Mesendoderm (in vitro differentiated cells): ENCODE results near the gene UFD1.

ENCODE experiments used
- DNase-seq: peaks from one replicate; pipeline ENCODE4 v3.0.0; 2013
- H2AK5ac ChIP-seq: 2 replicates; pipeline ENCODE4 v1.6.1; 2013; ENCODE audit warnings: low read length, inconsistent platforms
- H2BK120ac ChIP-seq: 2 replicates; pipeline ENCODE4 v1.6.1; 2013; ENCODE audit warnings: low read depth, mild to moderate bottlenecking, low read length, moderate library complexity, mixed read lengths
- H2BK15ac ChIP-seq: replicated peaks from 2 replicates; pipeline ENCODE4 v1.6.1; 2013; ENCODE audit warnings: low read depth, mild to moderate bottlenecking, moderate library complexity
- H2BK5ac ChIP-seq: 2 replicates; pipeline ENCODE4 v1.6.1; 2013; ENCODE audit warnings: low read length, inconsistent platforms
- H3K18ac ChIP-seq: 2 replicates; pipeline ENCODE4 v1.6.1; 2013; ENCODE audit warnings: mild to moderate bottlenecking, low read length, mixed read lengths
- H3K23ac ChIP-seq: one replicate; pipeline ENCODE4 v1.6.1; 2013; ENCODE audit warnings: low read length
- H3K27ac ChIP-seq: 2 replicates; pipeline ENCODE4 v1.5.1; 2013; ENCODE audit warnings: low read depth, mild to moderate bottlenecking, inconsistent platforms, low read length, moderate library complexity
- H3K27me3 ChIP-seq: 2 replicates; pipeline ENCODE4 v1.6.1; 2013; ENCODE audit warnings: low read length, control low read depth, mild to moderate bottlenecking, inconsistent platforms; ENCODE audit not compliant: insufficient read depth, poor library complexity
- H3K36me3 ChIP-seq: 2 replicates; pipeline ENCODE4 v1.6.1; 2013; ENCODE audit warnings: low read length, inconsistent platforms; ENCODE audit not compliant: control insufficient read depth, insufficient read depth
- H3K4ac ChIP-seq: one replicate; pipeline ENCODE4 v1.6.1; 2013; ENCODE audit warnings: low read depth, mild to moderate bottlenecking, low read length, moderate library complexity
- H3K4me1 ChIP-seq: 2 replicates; pipeline ENCODE4 v1.6.1; 2013; ENCODE audit warnings: low read depth, low read length, inconsistent platforms; ENCODE audit not compliant: control insufficient read depth
- H3K4me2 ChIP-seq: 2 replicates; pipeline ENCODE4 v1.6.1; 2013; ENCODE audit warnings: low read length
- H3K4me3 ChIP-seq: 2 replicates; pipeline ENCODE4 v1.5.1; 2013; ENCODE audit warnings: mild to moderate bottlenecking, low read length
- H3K56ac ChIP-seq: one replicate; pipeline ENCODE4 v1.6.1; 2013; ENCODE audit warnings: low read length
- H3K79me1 ChIP-seq: 2 replicates; pipeline ENCODE4 v1.6.1; 2013; ENCODE audit warnings: low read length, inconsistent platforms
- H3K79me2 ChIP-seq: 2 replicates; pipeline ENCODE4 v1.6.1; 2013; ENCODE audit warnings: mild to moderate bottlenecking, low read length; ENCODE audit not compliant: control insufficient read depth, insufficient read depth
- H3K9ac ChIP-seq: 2 replicates; pipeline ENCODE4 v1.6.1; 2013; ENCODE audit warnings: low read length, inconsistent platforms
- H4K5ac ChIP-seq: one replicate; pipeline ENCODE4 v1.6.1; 2013; ENCODE audit warnings: low read length
- H4K8ac ChIP-seq: one replicate; pipeline ENCODE4 v1.6.1; 2013; ENCODE audit warnings: low read depth, mild to moderate bottlenecking, control low read depth, low read length, moderate library complexity
- WGBS: extraction: QIAGEN DNeasy Blood & Tissue Kit; methylation state at CpG from one replicate; pipeline ENCODE4 v1.1.7; 2013; ENCODE audit warnings: low lambda C conversion rate, missing lambda C conversion rate; ENCODE audit not compliant: insufficient coverage; ENCODE audit errors: extremely low coverage; 5-methylcytosine and 5-hydroxymethylcytosine counted together

The UFD1 gene

DNA sequence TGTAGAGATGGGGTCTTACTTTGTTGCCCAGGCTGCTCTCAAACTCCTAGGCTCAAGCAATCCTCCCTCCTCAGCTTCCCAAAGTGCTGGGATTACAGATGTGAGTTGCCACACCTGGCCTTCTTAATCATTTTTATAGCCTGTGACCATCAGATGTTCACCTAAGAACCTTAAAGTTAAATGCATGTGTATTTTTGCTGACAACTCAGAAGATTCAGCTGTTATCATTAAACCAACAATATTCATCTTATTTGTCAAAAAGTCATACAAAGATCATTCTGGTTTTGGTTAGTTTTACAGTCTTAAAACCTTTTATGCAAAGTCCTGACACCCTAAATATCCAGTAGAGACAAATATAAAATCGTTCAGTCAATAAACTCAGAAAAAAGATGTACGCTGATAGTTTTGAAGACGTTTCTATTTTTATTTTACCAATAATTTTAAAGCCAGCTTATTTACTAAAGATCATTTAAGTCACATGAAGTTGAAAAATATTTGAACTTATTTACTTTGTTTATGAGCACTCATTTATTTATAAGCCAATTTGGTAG, 23.0 kb upstream of the UFD1 start:
- Histone ChIP-seq H3K4me1 (no peaks in the 10 kb centered on the region), H3K23ac (no peak overlapping the region), H3K56ac (no peak overlapping the region), H3K27me3 (no peaks in the 10 kb centered on the region), H4K5ac (no peak overlapping the region), H4K8ac (no peak overlapping the region), H3K27ac (no peak overlapping the region), H3K4ac (no peak overlapping the region), H2BK15ac (no peak overlapping the region), H3K18ac (no peak overlapping the region), H3K9ac (no peak overlapping the region), H2AK5ac (no peak overlapping the region), H2BK120ac (no peak overlapping the region), H3K79me1 (no peaks in the 10 kb centered on the region), H3K79me2 (no peaks in the 10 kb centered on the region), H3K36me3 (no peaks in the 10 kb centered on the region), H3K4me2 (no peak overlapping the region), H3K4me3 (no peak overlapping the region), H2BK5ac (no peak overlapping the region)
- DNase-seq = no peak
- no CpG with 5 or more reads among the region's 3 CpGs for WGBS

GRCh38 chr22:19499880-19500242, 20.9 kb upstream of the UFD1 start:
- Histone ChIP-seq H3K9ac (no peak overlapping the region), H2BK15ac (no peak overlapping the region), H2BK120ac (no peak overlapping the region), H3K27me3 (no peaks in the 10 kb centered on the region), H3K27ac (no peak overlapping the region), H2BK5ac (no peak overlapping the region), H3K4me1 (no peaks in the 10 kb centered on the region), H3K36me3 (no peaks in the 10 kb centered on the region), H4K8ac (no peak overlapping the region), H2AK5ac (no peak overlapping the region), H3K79me1 (no peaks in the 10 kb centered on the region), H3K4me3 (no peak overlapping the region), H3K18ac (no peak overlapping the region), H3K4ac (no peak overlapping the region), H3K4me2 (no peak overlapping the region), H3K79me2 (no peaks in the 10 kb centered on the region), H3K23ac (no peak overlapping the region), H4K5ac (no peak overlapping the region), H3K56ac (no peak overlapping the region)
- WGBS = no CpG with 5 or more reads among the region's 4 CpGs
- no peak for DNase-seq

DNA sequence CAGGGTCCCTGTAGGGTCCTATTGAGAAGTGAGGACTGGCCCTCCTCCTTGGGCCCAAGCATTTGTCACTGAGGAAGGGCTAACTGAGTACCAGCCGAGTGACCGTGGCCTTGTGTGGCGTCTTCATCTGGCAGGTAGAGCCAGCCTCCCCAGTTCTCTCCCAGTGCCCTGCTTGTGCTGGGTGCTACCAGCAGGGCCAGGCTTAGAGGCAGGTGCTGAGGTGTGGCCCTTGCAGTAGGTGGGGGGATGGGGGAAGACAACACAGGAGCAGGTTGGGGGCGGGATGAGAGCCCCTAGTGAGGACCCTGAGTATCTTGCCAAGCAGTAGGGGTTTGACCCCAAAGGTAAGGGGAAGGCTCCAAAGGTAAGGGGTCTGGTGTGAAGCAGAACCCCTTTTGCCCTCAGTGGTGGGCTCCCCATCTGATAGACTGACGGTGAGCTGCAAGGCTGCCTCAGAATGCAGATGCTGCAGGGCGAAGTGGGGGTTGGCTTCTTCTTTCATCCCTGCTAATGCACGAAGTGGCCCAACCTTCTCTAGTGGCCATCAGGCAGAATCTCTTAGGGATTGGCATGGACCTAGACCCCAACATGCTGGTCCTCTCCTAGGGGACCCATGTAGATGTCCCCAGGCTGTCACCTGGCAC, 20.4 kb upstream of the UFD1 start:
- H3K23ac ChIP-seq = no peak overlapping the region
- WGBS = no CpG with 5 or more reads among the region's 7 CpGs

GRCh38 chr22:19498866-19499190, 19.8 kb upstream of the UFD1 start:
- Histone ChIP-seq H3K23ac (no peak overlapping the region), H2BK5ac (no peak overlapping the region), H3K4me3 (no peak overlapping the region), H3K27me3 (no peaks in the 10 kb centered on the region), H3K79me2 (no peaks in the 10 kb centered on the region), H3K36me3 (no peaks in the 10 kb centered on the region), H3K9ac (no peak overlapping the region), H3K27ac (no peak overlapping the region), H3K79me1 (no peaks in the 10 kb centered on the region), H2BK120ac (no peak overlapping the region), H4K5ac (no peak overlapping the region), H4K8ac (no peak overlapping the region), H3K56ac (no peak overlapping the region), H3K18ac (no peak overlapping the region), H2AK5ac (no peak overlapping the region), H3K4me1 (no peaks in the 10 kb centered on the region), H2BK15ac (no peak overlapping the region), H3K4ac (no peak overlapping the region), H3K4me2 (no peak overlapping the region)
- no peak for DNase-seq
- WGBS = no CpG with 5 or more reads among the region's 3 CpGs

More for the DNA sequence above, 20.4 kb upstream of the UFD1 start:
- no peaks in the 10 kb centered on the region for H3K27me3 ChIP-seq
- H3K79me1 ChIP-seq = no peaks in the 10 kb centered on the region
- H4K5ac ChIP-seq = no peak overlapping the region
- no peaks in the 10 kb centered on the region for H3K4me1 ChIP-seq
- no peak overlapping the region for H3K9ac ChIP-seq
- no peaks in the 10 kb centered on the region for H3K36me3 ChIP-seq
- H2AK5ac ChIP-seq = no peak overlapping the region
- no peak overlapping the region for H3K56ac ChIP-seq
- DNase-seq = no peak
- H4K8ac ChIP-seq = no peak overlapping the region
- H3K79me2 ChIP-seq = no peaks in the 10 kb centered on the region
- no peak overlapping the region for H3K4me3 ChIP-seq
- no peak overlapping the region for H2BK5ac ChIP-seq
- no peak overlapping the region for H3K27ac ChIP-seq
- H3K4me2 ChIP-seq = no peak overlapping the region
- no peak overlapping the region for H2BK15ac ChIP-seq
- H3K4ac ChIP-seq = no peak overlapping the region
- no peak overlapping the region for H3K18ac ChIP-seq
- H2BK120ac ChIP-seq = no peak overlapping the region

GRCh38 chr22:19498154-19498865, 19.3 kb upstream of the UFD1 start:
- Histone ChIP-seq H3K79me1 (no peaks in the 10 kb centered on the region), H3K27me3 (no peaks in the 10 kb centered on the region), H3K4me2 (no peak overlapping the region), H3K9ac (no peak overlapping the region), H4K8ac (no peak overlapping the region), H3K4me1 (no peaks in the 10 kb centered on the region), H2BK15ac (no peak overlapping the region), H3K27ac (no peak overlapping the region), H4K5ac (no peak overlapping the region), H3K18ac (no peak overlapping the region), H3K4me3 (no peak overlapping the region), H2BK5ac (no peak overlapping the region), H3K79me2 (no peaks in the 10 kb centered on the region), H3K36me3 (no peaks in the 10 kb centered on the region), H2AK5ac (no peak overlapping the region), H3K23ac (no peak overlapping the region), H2BK120ac (no peak overlapping the region), H3K4ac (no peak overlapping the region), H3K56ac (no peak overlapping the region)
- DNase-seq = no peak
- WGBS = no CpG with 5 or more reads among the region's 7 CpGs
